ENCODE measurements around the gene SPRED1.
"Not testable (repeated sequence)": the region's sequence is repeated elsewhere in the genome, so short reads cannot be mapped to it uniquely, and the experiment has no call there.

The SPRED1 gene

DNA sequence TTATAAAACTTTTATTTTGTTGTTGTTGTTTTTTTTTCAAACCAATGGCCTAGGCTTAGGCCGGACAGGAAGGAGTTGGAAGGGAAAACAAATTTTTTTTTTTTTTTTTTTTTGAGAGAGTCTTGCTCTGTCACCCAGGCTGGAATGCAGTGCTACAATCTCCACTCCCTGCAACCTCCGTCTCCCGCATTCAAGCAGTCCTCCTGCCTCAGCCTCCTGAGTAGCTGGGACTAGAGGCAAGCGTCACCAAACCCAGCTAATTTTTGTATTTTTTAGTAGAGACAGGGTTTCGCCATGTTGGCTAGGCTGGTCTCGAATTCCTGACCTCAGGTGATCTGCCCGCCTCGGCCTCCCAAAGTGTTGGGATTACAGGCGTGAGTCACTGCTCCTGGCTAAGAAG, 15.6 kb upstream of the SPRED1 start:
- DNase-seq: not testable (repeated sequence)

DNA sequence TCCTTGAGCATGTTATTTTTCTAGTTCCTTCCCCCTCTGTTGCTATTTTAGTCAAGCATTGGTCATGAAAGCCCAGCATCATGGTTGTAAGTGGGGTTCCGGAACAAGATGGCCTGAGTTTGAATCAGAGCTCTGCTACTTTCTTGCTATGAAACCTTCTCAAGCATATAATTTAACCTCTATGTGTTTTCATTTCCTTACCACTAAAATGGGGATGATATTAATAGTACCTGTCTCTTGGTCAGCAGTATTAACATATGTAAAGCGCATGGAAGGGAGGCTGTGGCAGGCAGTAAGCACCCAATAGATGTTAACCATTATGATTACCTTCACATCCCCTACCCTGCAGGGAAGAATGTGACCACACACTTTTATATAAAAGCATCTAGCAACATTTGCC, 14.3 kb upstream of the SPRED1 start:
- no peak for DNase-seq

DNA sequence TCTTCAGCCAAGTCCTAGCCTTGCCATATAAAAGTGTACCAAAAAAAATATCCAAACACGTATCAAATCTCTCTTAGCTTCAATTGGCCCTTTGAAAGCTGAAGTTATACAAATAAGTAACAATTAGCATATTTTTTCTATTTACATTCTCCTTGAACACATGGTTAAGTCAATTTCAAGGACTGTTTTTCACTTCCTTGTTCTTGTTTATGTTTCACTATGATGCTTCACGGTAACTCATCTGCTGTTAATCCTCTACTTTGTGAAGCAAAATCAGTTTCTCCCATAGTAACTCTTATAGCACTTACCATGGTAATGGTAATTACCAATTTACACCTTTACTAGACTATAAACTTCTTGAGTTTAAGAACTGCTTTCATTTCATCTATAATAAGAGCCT, 10.6 kb upstream of the SPRED1 start:
- DNase-seq: no peak

DNA sequence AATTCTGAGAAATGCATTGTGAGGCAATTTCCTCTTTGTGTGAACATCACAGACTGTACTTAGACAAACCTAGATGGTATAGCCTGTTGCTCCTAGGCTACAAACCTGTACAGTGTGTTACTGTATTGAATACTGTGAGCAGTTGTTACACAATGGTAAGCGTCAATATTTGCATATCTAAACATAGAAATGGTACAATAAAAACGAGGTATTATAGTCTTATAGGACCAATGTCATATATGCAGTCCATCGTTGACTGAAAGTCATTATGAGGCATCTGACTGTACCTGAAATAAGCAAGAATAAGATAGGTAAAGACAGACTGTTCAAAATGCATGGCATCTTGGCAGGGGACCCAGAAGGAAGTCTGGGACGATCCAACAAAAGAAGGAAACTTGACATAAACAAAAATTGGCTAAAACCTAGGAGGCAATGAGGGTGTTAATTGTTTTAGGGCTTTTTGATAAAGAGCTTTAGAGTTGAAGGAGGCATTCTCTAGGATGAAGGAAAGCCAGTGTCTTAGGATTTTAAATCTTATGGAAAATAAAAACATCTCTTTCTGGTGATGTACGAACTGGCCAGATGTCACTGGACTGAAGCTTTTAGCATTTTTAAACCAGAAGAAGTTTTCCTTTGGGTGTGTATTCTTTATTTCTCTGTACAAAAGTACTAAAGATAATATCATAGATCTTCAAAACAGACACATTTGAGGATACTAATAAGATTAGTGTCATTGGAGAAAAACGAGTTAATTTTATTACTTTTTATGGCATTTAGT, 9.2 kb upstream of the SPRED1 start:
- no peak for DNase-seq

DNA sequence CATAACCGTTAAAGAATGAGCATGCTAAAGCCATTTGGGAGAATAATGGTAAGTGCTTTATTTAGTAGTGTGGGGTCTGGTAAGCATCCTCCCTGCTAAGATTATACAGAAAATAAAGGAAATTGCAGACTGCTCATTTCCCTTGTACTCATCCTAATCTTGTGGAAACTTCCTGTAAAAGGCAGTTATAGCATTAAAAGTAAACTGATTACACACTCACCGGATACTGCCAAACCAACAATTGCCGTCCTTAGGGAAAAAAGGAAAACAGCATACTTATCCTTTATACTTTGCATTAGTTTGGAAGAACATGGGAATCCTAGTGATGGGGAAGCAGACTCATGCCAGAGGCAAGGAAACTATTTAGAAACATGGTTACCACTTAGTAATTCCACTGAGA, 5.3 kb upstream of the SPRED1 start:
- no peak for DNase-seq

DNA sequence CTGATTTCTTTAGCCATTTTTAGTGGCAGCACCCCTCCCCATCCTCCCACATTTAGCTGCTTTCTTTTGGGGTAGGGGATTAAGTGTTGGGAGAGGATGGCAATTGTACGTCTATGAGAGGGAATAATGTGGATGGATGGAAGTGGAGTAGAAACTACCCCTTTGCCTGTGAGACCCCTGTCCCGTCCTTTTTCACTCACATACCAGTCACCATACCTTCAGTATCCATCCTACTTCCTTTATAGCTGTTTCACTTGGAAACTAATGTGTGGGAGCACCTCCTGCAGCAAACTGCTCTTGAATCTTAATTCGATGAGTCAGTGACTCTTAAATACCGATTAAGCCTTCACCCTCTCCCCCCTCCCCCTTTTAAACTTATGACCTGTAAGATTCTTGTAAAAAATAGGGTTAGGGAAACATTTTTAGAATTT, 730 bp downstream of the SPRED1 start:
- no peak for DNase-seq

DNA sequence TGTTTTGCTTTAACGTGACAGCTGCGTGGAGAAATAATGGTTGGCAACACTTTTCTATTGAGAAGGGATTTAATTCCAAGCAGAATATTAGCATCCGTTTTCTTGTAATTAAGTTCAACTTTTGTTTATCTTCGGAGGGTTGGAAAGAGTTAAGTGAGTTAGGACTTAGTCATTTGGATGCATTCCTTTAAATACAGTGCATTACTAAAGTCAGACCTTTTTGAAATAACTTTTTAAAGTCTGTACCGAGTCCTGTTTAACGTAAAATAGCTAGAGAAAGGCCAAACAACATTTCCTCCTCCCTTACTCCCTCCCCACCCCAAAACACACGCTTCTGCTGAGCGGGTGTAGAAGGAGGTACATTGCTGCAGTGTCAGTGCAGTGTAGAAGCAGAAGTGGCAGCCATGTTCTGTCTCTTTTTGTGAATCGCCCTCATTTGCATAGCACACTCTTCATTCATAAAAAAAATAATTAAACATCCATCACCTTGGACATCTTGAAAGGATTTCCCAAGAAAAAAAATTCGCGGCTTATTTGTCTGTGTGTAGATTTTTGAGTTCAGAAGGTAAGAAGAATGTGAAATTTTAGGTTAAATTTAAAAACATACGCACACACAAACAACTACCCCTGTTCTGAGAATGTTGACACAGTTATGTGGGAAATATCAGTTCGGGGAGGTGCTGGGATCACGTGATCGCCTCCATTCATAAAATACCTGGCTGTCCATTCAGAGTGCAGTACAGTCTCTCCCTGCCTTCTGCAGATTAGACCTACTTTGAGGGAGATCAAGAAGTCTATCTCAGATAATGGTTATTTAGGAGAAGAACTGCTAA, 1.6 kb downstream of the SPRED1 start:
- DNase-seq: peak; percentile 24

DNA sequence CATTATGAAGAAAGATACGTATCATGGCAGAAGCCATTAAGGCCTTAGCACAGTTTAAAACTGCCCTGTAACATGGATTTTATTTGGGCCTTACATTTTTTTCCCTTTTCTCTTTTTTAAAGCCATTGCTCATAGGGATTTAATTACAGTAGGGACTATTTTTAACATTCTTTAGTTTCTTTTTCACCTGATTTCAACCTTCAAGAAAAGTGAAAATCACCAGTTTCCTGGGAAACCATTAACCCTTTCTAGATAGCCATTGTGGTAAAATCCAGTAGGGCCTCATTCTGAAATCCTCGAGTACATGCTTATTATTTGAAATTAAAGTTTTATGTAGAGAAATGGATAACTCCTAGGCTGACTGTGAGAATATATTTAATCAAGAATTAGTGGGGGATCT, 3.1 kb downstream of the SPRED1 start:
- DNase-seq: no peak

DNA sequence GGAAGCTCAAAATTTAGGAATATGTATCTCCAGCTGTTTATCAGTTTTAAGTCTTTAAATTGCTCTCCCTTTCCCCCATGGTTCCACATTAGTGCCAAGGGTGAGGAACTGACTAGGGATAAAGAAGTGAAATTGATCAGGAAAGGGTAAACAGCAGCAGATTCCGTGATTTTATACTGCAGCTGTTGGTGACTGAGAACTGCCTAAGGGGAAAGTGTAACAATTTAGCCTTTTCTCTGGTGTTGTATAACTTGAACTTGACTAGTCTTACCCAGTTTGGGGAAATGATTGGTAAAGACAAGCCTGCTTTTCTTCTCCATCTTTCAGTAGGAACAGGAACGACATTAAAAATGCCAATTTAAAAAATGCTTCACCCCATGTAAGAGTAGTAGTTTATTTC, 5.0 kb downstream of the SPRED1 start:
- DNase-seq: no peak

DNA sequence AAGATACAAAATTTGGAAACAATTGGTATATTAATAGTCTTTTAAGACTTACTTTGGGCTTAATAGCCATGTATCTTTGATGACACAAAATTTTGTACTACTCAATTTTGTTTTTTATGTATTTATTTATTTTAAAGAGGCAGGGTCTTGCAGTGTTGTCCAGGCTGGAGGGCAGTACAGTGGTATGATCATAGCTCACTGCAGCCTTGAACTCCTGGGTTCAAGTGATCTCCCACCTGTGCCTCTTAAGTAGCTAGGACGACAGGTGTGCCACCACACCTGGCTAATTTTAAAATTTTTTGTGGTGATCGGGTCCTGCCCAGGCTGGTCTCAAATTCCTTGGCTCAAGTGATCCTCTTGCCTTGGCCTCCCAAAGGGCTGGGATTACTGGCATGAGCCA, 6.5 kb downstream of the SPRED1 start:
- no peak for DNase-seq

DNA sequence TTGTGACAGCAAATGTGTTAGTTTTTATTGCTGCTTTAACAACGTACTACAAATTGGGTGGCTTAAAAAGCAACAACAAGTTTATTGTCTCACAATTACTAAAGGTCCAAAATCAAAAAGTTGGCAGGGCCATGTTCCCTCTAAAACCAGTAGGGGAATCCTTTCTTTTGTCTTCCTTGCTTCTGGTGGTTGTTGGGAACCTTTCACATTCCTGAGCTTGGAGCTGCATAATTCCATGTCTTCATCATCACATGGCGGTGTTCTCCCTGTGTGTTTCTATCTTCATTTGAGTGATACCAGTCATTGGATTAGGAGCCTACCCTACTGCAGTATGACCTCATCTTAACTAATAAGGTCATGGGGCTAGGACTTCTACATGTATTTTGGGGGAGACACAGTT, 7.4 kb downstream of the SPRED1 start:
- DNase-seq: no peak

DNA sequence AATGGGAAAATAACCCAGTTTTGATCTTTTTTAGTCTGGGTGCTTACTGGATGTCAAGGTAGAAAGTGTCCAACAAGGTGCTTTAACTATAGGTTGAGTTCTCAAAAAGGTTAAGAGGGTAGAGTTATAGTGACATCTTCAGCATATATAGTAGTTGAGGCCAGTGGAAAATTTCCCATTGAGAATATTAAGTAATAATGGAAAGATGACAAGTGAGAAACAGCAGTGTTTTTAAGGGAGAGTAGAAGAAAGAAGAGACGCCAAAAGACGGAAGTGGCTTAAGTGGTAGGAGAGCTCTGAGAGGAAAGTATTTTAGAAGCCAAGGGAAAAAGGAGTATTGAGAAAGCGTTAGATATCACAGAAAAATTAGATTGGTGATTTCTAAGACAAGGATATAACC, 10.6 kb downstream of the SPRED1 start:
- no peak for DNase-seq

DNA sequence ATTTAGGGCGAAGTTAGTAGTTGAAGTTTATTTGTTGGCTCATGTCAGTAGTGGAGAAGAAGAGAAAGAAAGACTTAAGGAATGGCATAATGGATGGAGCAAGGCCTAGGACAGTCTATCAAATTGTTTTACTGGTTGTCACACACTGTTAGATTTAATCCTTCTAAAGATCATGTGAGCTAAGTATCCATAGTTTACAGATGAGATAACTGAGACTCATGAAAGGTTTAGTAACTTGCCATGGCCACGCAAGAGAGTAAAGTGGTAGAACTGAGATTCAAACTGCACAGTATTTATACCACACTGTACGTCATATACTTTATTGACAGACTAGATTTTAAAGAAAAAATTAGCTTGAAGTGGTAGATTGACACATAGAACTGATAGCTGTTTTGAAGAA, 11.4 kb downstream of the SPRED1 start:
- DNase-seq: no peak

DNA sequence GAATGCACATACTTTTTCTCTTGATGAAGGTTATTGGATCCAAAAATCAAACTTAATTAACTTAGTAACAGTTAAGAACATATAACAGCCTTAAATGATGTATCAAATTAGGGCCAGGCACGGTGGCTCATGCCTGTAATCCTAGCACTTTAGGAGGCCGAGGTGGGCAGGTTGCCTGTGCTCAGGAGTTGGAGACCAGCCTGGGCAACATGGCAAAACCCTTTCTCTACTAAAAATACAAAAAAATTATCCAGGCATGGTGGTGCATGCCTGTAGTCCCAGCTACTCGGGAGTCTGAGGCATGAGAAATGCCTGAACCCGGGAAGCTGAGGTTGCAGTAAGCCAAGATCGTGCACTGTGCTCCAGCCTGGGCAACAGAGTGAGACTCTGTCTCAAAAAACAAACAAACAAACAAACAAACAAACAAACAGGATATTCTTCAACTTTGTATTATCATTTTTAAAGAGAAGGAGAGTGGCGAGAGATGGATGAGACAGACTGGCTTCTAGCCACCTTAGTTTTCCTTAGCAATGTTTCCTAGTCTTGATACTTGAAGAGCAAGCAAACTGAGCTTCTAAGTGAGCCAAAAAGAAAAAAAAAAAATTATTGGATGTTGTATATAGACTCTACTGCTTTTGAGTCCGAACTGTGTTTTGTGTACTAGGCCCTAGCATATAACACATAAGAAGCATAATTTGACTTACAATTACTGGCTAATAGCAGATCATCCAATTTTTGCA, 13.8 kb downstream of the SPRED1 start:
- no peak for DNase-seq

DNA sequence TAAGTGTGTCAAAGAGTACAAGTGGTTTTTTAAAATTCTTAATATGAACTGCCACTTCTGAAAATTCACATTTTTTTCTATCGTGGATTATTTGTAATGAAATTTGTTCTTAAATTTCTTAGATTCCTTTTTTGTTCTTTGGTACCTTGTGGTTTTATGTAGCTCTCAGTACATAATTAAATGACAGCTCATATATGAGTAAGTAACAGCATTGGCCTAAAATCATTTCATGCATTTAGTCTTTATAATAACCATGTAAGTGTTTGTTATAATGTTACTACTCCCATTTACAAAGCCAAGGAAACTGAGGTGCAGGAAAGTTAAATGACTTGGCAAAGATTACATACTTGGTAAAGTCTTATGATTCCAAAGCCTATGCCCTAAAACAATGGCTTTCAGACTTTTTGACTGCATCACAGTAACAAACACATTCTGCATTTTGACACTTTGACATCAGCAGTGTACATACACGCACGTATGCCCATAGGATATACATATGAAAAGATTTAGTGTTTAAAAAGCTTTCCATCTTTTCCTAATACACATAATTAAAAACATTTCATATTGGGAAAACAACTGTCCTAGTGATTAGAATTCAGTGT, 14.9 kb downstream of the SPRED1 start:
- DNase-seq: no peak

DNA sequence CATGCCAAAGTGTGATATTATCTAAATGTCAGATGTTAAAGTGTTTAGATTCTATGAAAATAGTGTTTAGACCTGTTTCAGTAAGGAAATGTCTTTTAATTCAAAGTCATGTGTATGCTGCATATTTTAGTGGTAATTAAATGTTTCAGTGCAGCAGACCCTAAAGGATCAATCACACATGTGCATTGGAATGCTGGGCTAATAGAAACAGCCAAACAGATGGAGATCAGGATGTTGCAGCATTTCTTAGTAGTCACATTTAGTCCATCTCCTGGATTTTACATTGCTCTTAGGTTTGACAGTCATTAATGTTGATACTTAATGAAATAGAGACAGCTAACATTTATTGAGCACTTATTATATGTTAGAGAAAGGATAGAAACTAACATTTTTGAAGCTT, 18.5 kb downstream of the SPRED1 start:
- DNase-seq: no peak

DNA sequence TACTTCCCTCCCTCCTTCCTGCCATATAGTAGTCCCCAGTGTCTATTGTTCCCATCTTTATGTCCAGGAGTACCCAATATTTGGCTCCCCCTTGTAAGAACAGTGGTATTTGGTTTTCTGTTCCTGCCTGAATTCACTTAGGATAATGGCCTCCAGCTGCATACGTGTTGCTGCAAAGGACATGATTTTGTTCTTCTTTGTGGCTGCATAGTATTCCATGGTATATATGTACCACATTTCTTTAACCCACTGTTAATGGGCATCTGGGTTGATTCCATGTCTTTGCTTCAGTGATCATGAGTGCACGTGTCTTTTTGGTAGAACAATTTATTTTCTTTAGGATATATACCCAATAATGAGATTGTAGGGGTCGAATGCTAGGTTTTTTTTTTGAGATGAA, 19.3 kb downstream of the SPRED1 start:
- DNase-seq: no peak

DNA sequence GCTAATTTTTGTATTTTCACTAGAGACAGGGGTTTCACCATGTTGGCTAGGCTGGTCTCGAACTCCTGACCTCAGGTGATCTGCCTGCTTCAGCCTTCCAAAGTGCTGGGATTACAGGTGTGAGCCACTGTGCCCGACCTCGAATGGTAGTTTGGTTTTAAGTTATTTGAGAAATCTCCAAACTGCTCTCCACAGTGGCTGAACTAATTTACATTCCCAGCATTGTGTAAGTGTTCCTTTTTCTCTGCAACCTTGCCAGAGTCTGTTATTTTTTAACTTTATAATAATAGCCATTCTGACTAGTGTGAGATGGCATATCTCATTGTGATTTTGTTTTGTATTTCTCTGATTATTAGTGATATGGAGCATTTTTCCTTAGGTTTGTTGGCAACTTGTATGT, 19.8 kb downstream of the SPRED1 start:
- not testable (repeated sequence) for DNase-seq

DNA sequence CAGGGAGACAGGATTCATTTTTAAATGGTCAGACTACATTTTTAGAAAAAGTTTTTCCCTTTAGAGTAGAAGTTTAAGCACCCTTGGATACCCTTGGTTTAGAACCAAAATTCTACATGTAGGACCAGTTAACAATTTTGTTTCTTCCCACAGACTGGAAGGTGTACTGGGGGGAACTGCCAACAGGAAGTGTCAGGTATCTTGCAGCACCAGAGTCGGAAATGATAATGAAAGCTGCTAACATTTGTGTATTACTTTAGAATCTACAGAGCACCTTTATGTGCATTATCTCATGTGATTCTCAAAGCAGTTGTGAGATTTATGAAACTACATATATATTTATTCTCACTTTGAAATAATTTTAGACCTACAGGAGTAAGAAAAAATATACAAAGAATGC, 21.5 kb downstream of the SPRED1 start:
- no peak for DNase-seq

DNA sequence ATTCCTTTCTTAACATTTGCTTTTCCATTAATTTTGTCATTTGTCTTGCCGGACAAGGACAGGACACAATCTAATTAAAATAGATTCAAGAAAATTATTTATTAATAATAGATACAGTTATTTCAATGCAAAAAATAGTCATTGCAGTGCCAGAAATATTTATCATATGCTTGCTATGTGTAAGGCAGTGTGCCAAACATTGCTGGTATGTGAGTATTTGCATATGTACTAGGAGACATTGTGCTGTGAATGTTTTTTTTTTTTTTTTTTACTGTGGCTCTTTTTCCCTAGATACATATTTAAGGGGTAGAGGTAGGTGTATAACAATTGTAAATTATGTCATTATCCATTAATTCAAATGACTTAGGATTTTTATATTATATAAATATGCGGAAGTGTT, 23.3 kb downstream of the SPRED1 start:
- DNase-seq: no peak

DNA sequence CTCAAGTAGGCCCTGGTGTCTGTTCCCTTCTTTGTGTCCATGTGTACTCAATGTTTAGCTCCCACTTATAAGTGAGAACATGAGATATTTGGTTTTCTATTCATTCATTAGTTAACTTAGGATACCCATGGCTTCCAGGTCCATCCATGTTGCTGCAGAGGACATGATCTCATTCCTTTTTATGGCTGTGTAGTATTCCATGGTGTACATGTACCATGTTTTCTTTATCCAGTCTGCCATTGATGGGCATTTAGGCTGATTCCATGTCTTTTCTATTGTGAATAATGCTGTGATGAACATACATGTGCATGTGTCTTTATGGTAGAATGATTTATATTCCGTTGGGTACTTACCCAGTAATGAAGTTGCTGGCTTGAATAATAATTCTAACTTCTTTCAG, 24.6 kb downstream of the SPRED1 start:
- not testable (repeated sequence) for DNase-seq

DNA sequence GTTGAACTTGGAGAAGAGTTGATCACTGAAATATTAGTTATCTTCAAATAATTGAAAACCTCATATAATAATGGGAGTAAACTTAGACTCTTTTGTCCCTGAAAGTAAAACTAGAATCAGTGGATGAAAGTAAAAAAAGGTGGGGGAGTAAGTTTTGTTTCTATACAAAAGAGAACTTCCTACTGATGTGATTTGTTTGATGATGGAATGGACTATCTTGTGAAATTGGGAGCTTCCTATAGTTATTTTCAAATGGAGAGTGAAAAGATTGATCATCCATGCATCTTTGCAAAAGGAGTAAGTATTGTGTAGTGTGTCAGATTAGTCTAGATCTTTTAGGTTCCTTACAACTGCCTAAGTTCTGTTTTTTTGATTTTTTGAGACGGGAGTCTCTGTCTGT, 28.4 kb downstream of the SPRED1 start:
- DNase-seq: no peak

DNA sequence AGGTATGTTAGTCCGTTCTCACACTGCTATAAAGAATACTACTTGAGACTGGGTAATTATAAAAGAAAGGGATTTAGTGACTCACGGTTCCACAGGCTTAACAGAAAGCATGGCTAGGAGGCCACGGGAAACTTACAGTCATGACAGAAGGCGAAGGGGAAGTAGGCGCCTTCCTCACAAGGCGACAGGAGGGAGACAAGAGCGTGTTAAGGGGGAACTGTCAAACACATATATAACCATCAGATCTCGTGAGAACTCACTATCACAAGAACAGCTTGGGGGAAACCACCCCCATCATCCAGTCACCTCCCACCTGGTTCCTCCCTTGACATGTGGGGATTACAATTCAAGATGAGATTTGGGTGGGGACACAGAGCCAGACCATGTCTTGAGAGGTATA, 30.4 kb downstream of the SPRED1 start:
- no peak for DNase-seq

Measured in NCI-H2081 treated with DMSO at 0.1 percent for 48 hours (cell line).